GM12864 (cell line): Measurements from ENCODE around the gene ATP6V0A1.
A peak's percentile ranks its signal among the peaks of the same experiment; 100 is the strongest.

Experiments
- DNase-seq: peaks from one replicate; pipeline ENCODE4 v3.0.0-alpha.2; 2011; ENCODE audit warnings: low read depth
- H3K4me3 ChIP-seq: 2 replicates; pipeline ENCODE4 v1.5.1; 2011; ENCODE audit warnings: mild to moderate bottlenecking, low read depth, low read length, control low read depth
- CTCF ChIP-seq: IDR thresholded peaks from 2 replicates; pipeline ENCODE4 v1.5.1; 2011; ENCODE audit warnings: low read depth, mild to moderate bottlenecking, moderate library complexity, low read length, control low read depth, inconsistent platforms; ENCODE audit errors: missing control alignments

Gene ATP6V0A1

DNA sequence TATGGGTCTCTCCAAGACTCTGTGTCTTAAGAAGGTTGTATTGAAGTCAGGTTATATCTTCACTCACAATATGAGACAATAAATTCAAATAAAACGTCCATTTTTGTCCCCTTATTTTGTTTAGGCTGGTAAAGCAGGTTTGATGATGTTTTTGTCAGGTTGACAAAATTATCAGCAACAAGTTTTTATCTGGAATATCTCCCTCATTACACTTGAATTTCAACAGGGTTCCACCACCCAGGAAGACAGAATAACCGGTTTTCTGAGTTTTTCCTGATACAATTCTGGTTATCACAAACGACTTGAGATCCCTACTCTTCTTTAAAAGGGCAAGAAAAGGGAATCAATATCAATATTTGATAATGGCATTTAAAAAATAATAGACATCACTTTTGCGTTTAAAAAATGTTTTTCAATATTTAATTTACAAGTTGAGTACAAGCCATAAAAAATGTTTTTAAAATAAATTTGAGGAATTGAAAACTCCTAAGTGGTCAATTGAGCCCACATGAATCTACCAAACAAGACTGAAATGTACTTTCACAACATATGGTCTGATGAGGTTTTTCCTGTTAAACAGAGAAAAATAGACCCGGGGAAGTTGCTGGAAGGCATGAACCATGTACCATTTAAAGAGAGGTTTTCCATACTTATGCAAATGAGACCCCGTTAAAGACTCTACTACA lies 1.4 kb upstream of the ATP6V0A1 start:
- peak overlapping the region; percentile 68; the same call in 1 of the 2 replicates for H3K4me3 ChIP-seq
- TF ChIP-seq CTCF = no peak
- DNase-seq = peak; percentile 49

GRCh38 chr17:42459256-42459800 lies 650 bp downstream of the ATP6V0A1 start:
- TF ChIP-seq CTCF = peak; percentile 61
- DNase-seq = no peak

GRCh38 chr17:42459801-42460281 lies 1.2 kb downstream of the ATP6V0A1 start:
- TF ChIP-seq CTCF = no peak
- no peak for DNase-seq

More at GRCh38 chr17:42459256-42459800, 650 bp downstream of the ATP6V0A1 start:
- H3K4me3 ChIP-seq = peak overlapping the region; percentile 68

GRCh38 chr17:42460371-42460770 lies 1.7 kb downstream of the ATP6V0A1 start:
- H3K4me3 ChIP-seq = peak overlapping the region; percentile 68
- TF ChIP-seq CTCF = no peak
- no peak for DNase-seq

More at GRCh38 chr17:42459801-42460281, 1.2 kb downstream of the ATP6V0A1 start:
- H3K4me3 ChIP-seq = peak overlapping the region; percentile 68

DNA sequence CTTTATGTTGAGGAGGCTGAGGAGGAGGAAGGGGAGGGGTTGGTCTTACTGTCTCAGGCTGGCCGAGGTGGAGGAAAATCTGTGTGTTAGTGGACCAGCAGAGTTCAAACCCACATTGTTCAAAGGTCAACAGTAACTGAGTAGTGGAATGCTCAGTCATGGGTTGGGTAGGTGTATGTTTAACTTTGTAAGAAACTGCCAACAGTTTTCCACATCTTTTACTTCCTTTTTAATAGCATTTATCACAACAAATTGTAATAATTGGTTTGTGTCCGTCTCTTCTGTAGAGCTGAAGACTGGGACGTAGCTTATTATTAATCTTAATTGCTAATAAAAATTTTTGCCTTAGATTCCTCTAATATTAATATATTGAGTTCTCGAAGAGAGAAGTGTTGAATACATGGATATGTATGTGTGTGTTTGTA lies 5.3 kb downstream of the ATP6V0A1 start:
- no peak for DNase-seq
- H3K4me3 ChIP-seq = no peak overlapping the region
- no peak for TF ChIP-seq CTCF

DNA sequence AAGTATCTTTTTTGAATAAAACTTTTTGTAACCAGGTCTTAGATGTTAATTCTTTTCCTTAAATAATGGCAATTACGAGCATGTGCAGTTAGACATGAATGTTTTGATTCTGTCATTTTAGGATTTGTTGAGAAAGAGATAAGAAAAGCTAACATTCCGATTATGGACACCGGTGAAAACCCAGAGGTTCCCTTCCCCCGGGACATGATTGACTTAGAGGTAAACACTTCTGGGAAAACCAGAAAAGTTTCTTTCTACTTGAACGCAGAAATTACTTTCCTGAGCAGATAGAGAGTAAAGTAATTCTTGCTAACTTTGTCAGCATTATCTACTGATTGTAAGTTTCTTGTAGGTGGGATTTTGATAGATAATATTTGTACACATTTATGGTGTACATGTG lies 9.2 kb downstream of the ATP6V0A1 start:
- H3K4me3 ChIP-seq = no peak overlapping the region
- no peak for TF ChIP-seq CTCF
- DNase-seq = no peak
